Parathyroid adenoma (tissue), 2 donors: ENCODE results near the gene ACTL8.

ENCODE experiments used
- H2AFZ ChIP-seq: fragments of 300-600 bp; sonication (generic); one replicate; pipeline ENCODE4 v1.7.0; 2017; ENCODE audit warnings: antibody characterized with exemption, mild to moderate bottlenecking
- H3K27ac ChIP-seq: fragments of 300-600 bp; sonication (generic); one replicate; pipeline ENCODE4 v1.7.0; 2017
- H3K27me3 ChIP-seq: fragments of 300-600 bp; sonication (generic); one replicate; pipeline ENCODE4 v1.7.0; 2017; ENCODE audit warnings: low read length; ENCODE audit not compliant: control insufficient read depth, insufficient read depth
- H3K36me3 ChIP-seq: fragments of 300-600 bp; sonication (generic); one replicate; pipeline ENCODE4 v1.7.0; 2017; ENCODE audit warnings: low read length; ENCODE audit not compliant: control insufficient read depth, insufficient read depth
- H3K4me1 ChIP-seq: fragments of 300-600 bp; sonication (generic); one replicate; pipeline ENCODE4 v1.7.0; 2017; ENCODE audit warnings: control low read depth
- H3K4me2 ChIP-seq: fragments of 300-600 bp; sonication (generic); one replicate; pipeline ENCODE4 v1.7.0; 2017; ENCODE audit warnings: low read length
- H3K4me3 ChIP-seq: fragments of 300-600 bp; sonication (generic); one replicate; pipeline ENCODE4 v1.7.0; 2017; ENCODE audit warnings: low read depth, low read length
- H3K79me2 ChIP-seq: fragments of 300-600 bp; sonication (generic); one replicate; pipeline ENCODE4 v1.7.0; 2017; ENCODE audit warnings: control low read depth
- H3K9ac ChIP-seq: fragments of 300-600 bp; sonication (generic); one replicate; pipeline ENCODE4 v1.7.0; 2017; ENCODE audit warnings: mild to moderate bottlenecking
- H3K9me3 ChIP-seq: fragments of 300-600 bp; sonication (generic); one replicate; pipeline ENCODE4 v1.7.0; 2017; ENCODE audit warnings: low read length; ENCODE audit not compliant: control insufficient read depth
- CTCF ChIP-seq: fragments of 300-600 bp; sonication (generic); IDR thresholded peaks from one replicate; pipeline ENCODE4 v1.7.0; 2017; ENCODE audit warnings: antibody characterized with exemption, mild to moderate bottlenecking
- donor health status: primary hyperparathyroidism.

Gene ACTL8

GRCh38 chr1:17780916-17781315 lies 25.8 kb downstream of the ACTL8 start:
- no peak overlapping the region for H3K27ac ChIP-seq
- no peak overlapping the region for H3K9ac ChIP-seq
- no peaks in the 10 kb centered on the region for H3K4me1 ChIP-seq
- H3K4me2 ChIP-seq: no peak overlapping the region
- no peaks in the 10 kb centered on the region for H3K27me3 ChIP-seq
- no peak for TF ChIP-seq CTCF
- H3K4me3 ChIP-seq: no peak overlapping the region
- no peaks in the 10 kb centered on the region for H3K79me2 ChIP-seq
- H3K9me3 ChIP-seq: no peaks in the 10 kb centered on the region
- H2AFZ ChIP-seq: no peak overlapping the region
- H3K36me3 ChIP-seq: no peaks in the 10 kb centered on the region

- Histone ChIP-seq H3K4me3 (no peak overlapping the region), H3K27me3 (no peaks in the 10 kb centered on the region), H3K79me2 (no peaks in the 10 kb centered on the region), H3K36me3 (no peaks in the 10 kb centered on the region), H3K27ac (no peak overlapping the region), H3K9me3 (no peaks in the 10 kb centered on the region), H3K4me1 (no peaks in the 10 kb centered on the region), H3K4me2 (no peak overlapping the region), H3K9ac (no peak overlapping the region), H2AFZ (no peak overlapping the region)
- no peak for TF ChIP-seq CTCF
These were observed 34.8 kb downstream of the ACTL8 start for GRCh38 chr1:17789926-17790325.

- H3K27me3 ChIP-seq: no peaks in the 10 kb centered on the region
- H3K79me2 ChIP-seq: no peaks in the 10 kb centered on the region
- TF ChIP-seq CTCF: no peak
- no peaks in the 10 kb centered on the region for H3K9me3 ChIP-seq
- H3K4me2 ChIP-seq: no peak overlapping the region
- H3K4me3 ChIP-seq: no peak overlapping the region
- H3K4me1 ChIP-seq: no peaks in the 10 kb centered on the region
- H3K36me3 ChIP-seq: no peaks in the 10 kb centered on the region
- H3K27ac ChIP-seq: no peak overlapping the region
- no peak overlapping the region for H3K9ac ChIP-seq
- H2AFZ ChIP-seq: no peak overlapping the region
These were observed 35.4 kb downstream of the ACTL8 start for GRCh38 chr1:17790383-17791054.

GRCh38 chr1:17791055-17791390 lies 35.9 kb downstream of the ACTL8 start:
- no peak overlapping the region for H3K4me2 ChIP-seq
- H3K9ac ChIP-seq: no peak overlapping the region
- H3K27ac ChIP-seq: no peak overlapping the region
- no peaks in the 10 kb centered on the region for H3K27me3 ChIP-seq
- no peaks in the 10 kb centered on the region for H3K79me2 ChIP-seq
- no peak overlapping the region for H3K4me3 ChIP-seq
- no peaks in the 10 kb centered on the region for H3K4me1 ChIP-seq
- no peak for TF ChIP-seq CTCF
- no peaks in the 10 kb centered on the region for H3K9me3 ChIP-seq
- no peaks in the 10 kb centered on the region for H3K36me3 ChIP-seq
- H2AFZ ChIP-seq: no peak overlapping the region

GRCh38 chr1:17791480-17791879 lies 36.3 kb downstream of the ACTL8 start:
- no peak overlapping the region for H3K4me2 ChIP-seq
- H3K4me1 ChIP-seq: no peaks in the 10 kb centered on the region
- TF ChIP-seq CTCF: no peak
- no peaks in the 10 kb centered on the region for H3K79me2 ChIP-seq
- no peaks in the 10 kb centered on the region for H3K27me3 ChIP-seq
- no peak overlapping the region for H3K9ac ChIP-seq
- H3K27ac ChIP-seq: no peak overlapping the region
- H3K9me3 ChIP-seq: no peaks in the 10 kb centered on the region
- H3K36me3 ChIP-seq: no peaks in the 10 kb centered on the region
- H2AFZ ChIP-seq: no peak overlapping the region
- H3K4me3 ChIP-seq: no peak overlapping the region
